SK-N-SH (cell line): ENCODE data around the gene SYT15B.
"Not testable (repeated sequence)": the region's sequence is repeated elsewhere in the genome, so short reads cannot be mapped to it uniquely, and the experiment has no call there.

Experiments used
- CTCF ChIP-seq: fragments of 200-600 bp; sonication (generic); IDR thresholded peaks from 2 replicates; pipeline ENCODE4 v1.6.1; 2017; ENCODE audit warnings: antibody characterized with exemption, mild to moderate bottlenecking, moderate library complexity
- EP300 ChIP-seq, 2 experiments: IDR thresholded peaks; 2 replicates each; pipeline versions ENCODE4 v1.4.0 to v1.6.1; 2012; ENCODE audit warnings: borderline replicate concordance in 1 of 2, low read depth in 1 of 2, low read length in 1 of 2
- IRF3 ChIP-seq: fragments of 150-350 bp; IDR thresholded peaks from 2 replicates; pipeline ENCODE4 v1.6.1; 2016; ENCODE audit warnings: mild to moderate bottlenecking, low read depth, low read length
- MAX ChIP-seq: IDR thresholded peaks from 2 replicates; pipeline ENCODE4 v1.4.0; 2012; ENCODE audit warnings: low read depth
- MXI1 ChIP-seq: IDR thresholded peaks from 2 replicates; pipeline ENCODE4 v1.6.1; 2012; ENCODE audit warnings: mild to moderate bottlenecking, low read depth, low read length, improper control_type of control experiment
- POLR2AphosphoS5 ChIP-seq: IDR thresholded peaks from 2 replicates; pipeline ENCODE4 v1.6.1; 2012; ENCODE audit warnings: low read depth, low read length
- RAD21 ChIP-seq: IDR thresholded peaks from 2 replicates; pipeline ENCODE4 v1.6.1; 2012; ENCODE audit warnings: mild to moderate bottlenecking, low read length
- RCOR1 ChIP-seq: fragments of 150-350 bp; IDR thresholded peaks from 2 replicates; pipeline ENCODE4 v1.6.1; 2017; ENCODE audit warnings: antibody characterized with exemption, low read length
- REST ChIP-seq: IDR thresholded peaks from 2 replicates; pipeline ENCODE4 v1.6.1; 2012; ENCODE audit warnings: mild to moderate bottlenecking, low read depth, low read length, moderate library complexity
- SIN3A ChIP-seq: IDR thresholded peaks from 2 replicates; pipeline ENCODE4 v1.6.1; 2012; ENCODE audit warnings: low read depth, mild to moderate bottlenecking, low read length, moderate library complexity, borderline replicate concordance
- TEAD4 ChIP-seq: IDR thresholded peaks from 2 replicates; pipeline ENCODE4 v1.4.0; 2012; ENCODE audit warnings: mild to moderate bottlenecking, borderline replicate concordance; ENCODE audit not compliant: insufficient read depth
- USF1 ChIP-seq: IDR thresholded peaks from 2 replicates; pipeline ENCODE4 v1.4.0; 2012; ENCODE audit warnings: low read depth, borderline replicate concordance
- YY1 ChIP-seq: IDR thresholded peaks from 2 replicates; pipeline ENCODE4 v1.4.0; 2012; ENCODE audit warnings: low read depth, mild to moderate bottlenecking

- TF ChIP-seq YY1; POLR2AphosphoS5; USF1; MAX; EP300 (IDR thresholded peaks at IDR 0.05; ENCODE audit: borderline replicate concordance in 1 of 2, low read depth in 1 of 2, low read length in 1 of 2); CTCF; SIN3A; TEAD4; RAD21; IRF3; REST; MXI1; RCOR1: not testable (repeated sequence)
These were observed 32.5 kb downstream of the SYT15B start for GRCh38 chr10:47730911-47731310.
